Measurements from ENCODE around the gene KCNAB1. TPM values are rescaled to one million over a fixed set of nuclear protein-coding genes. Genes with fewer than 3 reads are reported as not detected.

Gene KCNAB1
- total and polyA plus RNA-seq, 10 of the 15 experiments (the other 5 are each of a cell fraction or from before 2014, with no cell fraction given): 0.11 to 0.69 (median 0.43) TPM; not detected in 6

- no TSS peak for BruUV-seq (replicated peaks)
- Histone ChIP-seq H3K4me1 (ENCODE audit: control insufficient read depth, insufficient read depth, low read length) (no peaks in the 10 kb centered on the region), H4K20me1 (ENCODE audit: control insufficient read depth, insufficient read depth) (no peaks in the 10 kb centered on the region), H3K9ac (ENCODE audit: control insufficient read depth, insufficient read depth, low read length) (no peak overlapping the region), H3K79me2 (ENCODE audit: control insufficient read depth, insufficient read depth, low read length) (no peaks in the 10 kb centered on the region), H3K36me3 (ENCODE audit: control insufficient read depth in 2 of 2, insufficient read depth in 2 of 2, low read length in 1 of 2) (no peaks in the 10 kb centered on the region), H3K4me3 (no peak overlapping the region), H3K27me3 (replicated peaks in 1 of 2; ENCODE audit: control insufficient read depth in 2 of 2, insufficient read depth in 2 of 2, low read length in 1 of 2) (no peaks in the 10 kb centered on the region; a peak in 1 of 4 replicates), H3K4me2 (ENCODE audit: control insufficient read depth, insufficient read depth) (no peak overlapping the region), H3K9me3 (replicated peaks; ENCODE audit: control insufficient read depth, insufficient read depth, low read length) (no peaks in the 10 kb centered on the region), H2AFZ (ENCODE audit: control insufficient read depth, low read depth, low read length) (no peak overlapping the region), H3K27ac (ENCODE audit: control insufficient read depth, insufficient read depth) (no peak overlapping the region)
- ChIA-PET POLR2A (no interaction called here), SMC1A (ENCODE audit: uncharacterized antibody, unreplicated experiment) (no interaction called here), CTCF (no interaction called here), RAD21 (ENCODE audit: unreplicated experiment) (no interaction called here)
- no peak for ATAC-seq
- intact Hi-C loops (cut with micrococcal nuclease; ENCODE audit: unreplicated experiment): loop anchor here (10.0 kb wide), 1 partner anchor 1511 kb away; no protein-coding TSS in a partner anchor
- 6% methylated on average over 2 of the region's 2 CpGs for WGBS (ENCODE audit: insufficient coverage, insufficient replicate concordance, low lambda C conversion rate, missing lambda C conversion rate)
- DNase-seq (ENCODE audit: low read depth, low spot score): no peak
- in situ Hi-C loops (cut with MboI): no loop called here
- no peak for FAIRE-seq
- TF ChIP-seq RAD51 (IDR thresholded peaks at IDR 0.05): no peak
- TF ChIP-seq WRNIP1 (IDR thresholded peaks at IDR 0.05; ENCODE audit: borderline replicate concordance, low read depth, low read length): no peak
- TF ChIP-seq IKZF2 (IDR thresholded peaks at IDR 0.05): no peak
- TF ChIP-seq RFX5 (IDR thresholded peaks at IDR 0.05; ENCODE audit: low read depth, low read length): no peak
- TF ChIP-seq ZZZ3 (IDR thresholded peaks at IDR 0.05; ENCODE audit: control insufficient read depth, insufficient read length, low read depth): no peak
- TF ChIP-seq CREB1 (IDR thresholded peaks at IDR 0.05; ENCODE audit: low read depth): no peak
Measured at GRCh38 chr3:156176048-156176447, 55.7 kb downstream of the KCNAB1 start.

GRCh38 chr3:156176629-156177210 lies 56.3 kb downstream of the KCNAB1 start:
- FAIRE-seq (no peak), DNase-seq (ENCODE audit: low read depth, low spot score) (no peak), ATAC-seq (no peak)
- CTCF ChIA-PET: no interaction called here
- Histone ChIP-seq H4K20me1 (ENCODE audit: control insufficient read depth, insufficient read depth) (no peaks in the 10 kb centered on the region), H3K9me3 (replicated peaks; ENCODE audit: control insufficient read depth, insufficient read depth, low read length) (no peaks in the 10 kb centered on the region), H3K9ac (ENCODE audit: control insufficient read depth, insufficient read depth, low read length) (no peak overlapping the region), H3K4me2 (ENCODE audit: control insufficient read depth, insufficient read depth) (no peak overlapping the region), H2AFZ (ENCODE audit: control insufficient read depth, low read depth, low read length) (no peak overlapping the region), H3K79me2 (ENCODE audit: control insufficient read depth, insufficient read depth, low read length) (no peaks in the 10 kb centered on the region), H3K27ac (ENCODE audit: control insufficient read depth, insufficient read depth) (no peak overlapping the region), H3K4me1 (ENCODE audit: control insufficient read depth, insufficient read depth, low read length) (no peaks in the 10 kb centered on the region), H3K36me3 (ENCODE audit: control insufficient read depth in 2 of 2, insufficient read depth in 2 of 2, low read length in 1 of 2) (no peaks in the 10 kb centered on the region), H3K4me3 (no peak overlapping the region), H3K27me3 (replicated peaks in 1 of 2; ENCODE audit: control insufficient read depth in 2 of 2, insufficient read depth in 2 of 2, low read length in 1 of 2) (no peaks in the 10 kb centered on the region; a peak in 1 of 4 replicates)
- in situ Hi-C loops (cut with MboI): no loop called here
- SMC1A ChIA-PET (ENCODE audit: uncharacterized antibody, unreplicated experiment): no interaction called here
- POLR2A ChIA-PET: no interaction called here
- TF ChIP-seq GABPA (IDR thresholded peaks at IDR 0.05; ENCODE audit: low read depth) (no peak), EED (IDR thresholded peaks at IDR 0.05; ENCODE audit: low read depth) (no peak), KAT2A (conservative IDR thresholded peaks at IDR 0.05; ENCODE audit: control insufficient read depth, low read depth, low read length) (no peak), NFYB (IDR thresholded peaks at IDR 0.05; ENCODE audit: insufficient read depth, low read depth, low read length) (no peak), MXI1 (IDR thresholded peaks at IDR 0.05; ENCODE audit: low read depth, low read length) (no peak), NFXL1 (IDR thresholded peaks at IDR 0.05; ENCODE audit: borderline replicate concordance) (no peak)
- BruUV-seq (replicated peaks): no TSS peak
- 72% methylated on average over 15 of the region's 17 CpGs for WGBS (ENCODE audit: insufficient coverage, insufficient replicate concordance, low lambda C conversion rate, missing lambda C conversion rate)
- RAD21 ChIA-PET (ENCODE audit: unreplicated experiment): no interaction called here
- intact Hi-C loops (cut with micrococcal nuclease; ENCODE audit: unreplicated experiment): loop anchor here (10.0 kb wide), 1 partner anchor 1512 kb away; no protein-coding TSS in a partner anchor
